ENCODE measurements around the gene DGKD.

DNA sequence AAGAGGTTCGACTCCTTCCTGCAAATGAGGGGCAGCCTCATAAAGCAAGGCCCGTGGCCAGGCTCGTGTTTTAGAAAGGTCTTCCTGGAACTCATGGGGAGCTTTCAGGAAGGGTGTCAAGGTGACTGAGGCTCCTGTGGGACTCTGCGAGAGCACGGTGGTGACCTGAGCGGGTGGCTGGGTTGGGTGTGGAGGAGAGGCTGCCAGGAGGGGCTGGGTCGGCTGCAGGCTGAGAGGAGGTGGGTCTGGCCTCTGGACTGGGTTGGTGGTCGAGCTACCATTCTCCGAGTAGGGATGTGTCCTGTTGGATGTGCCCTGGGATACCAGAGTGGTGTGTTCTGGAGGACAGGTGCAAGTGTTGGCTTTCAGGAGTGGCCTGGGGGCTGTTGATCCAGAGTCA, 86.4 kb downstream of the DGKD start:
- no peak for TF ChIP-seq EZH2 (IDR thresholded peaks at IDR 0.05; ENCODE audit: low read length, missing control alignments)
- TF ChIP-seq, protein P1, sequence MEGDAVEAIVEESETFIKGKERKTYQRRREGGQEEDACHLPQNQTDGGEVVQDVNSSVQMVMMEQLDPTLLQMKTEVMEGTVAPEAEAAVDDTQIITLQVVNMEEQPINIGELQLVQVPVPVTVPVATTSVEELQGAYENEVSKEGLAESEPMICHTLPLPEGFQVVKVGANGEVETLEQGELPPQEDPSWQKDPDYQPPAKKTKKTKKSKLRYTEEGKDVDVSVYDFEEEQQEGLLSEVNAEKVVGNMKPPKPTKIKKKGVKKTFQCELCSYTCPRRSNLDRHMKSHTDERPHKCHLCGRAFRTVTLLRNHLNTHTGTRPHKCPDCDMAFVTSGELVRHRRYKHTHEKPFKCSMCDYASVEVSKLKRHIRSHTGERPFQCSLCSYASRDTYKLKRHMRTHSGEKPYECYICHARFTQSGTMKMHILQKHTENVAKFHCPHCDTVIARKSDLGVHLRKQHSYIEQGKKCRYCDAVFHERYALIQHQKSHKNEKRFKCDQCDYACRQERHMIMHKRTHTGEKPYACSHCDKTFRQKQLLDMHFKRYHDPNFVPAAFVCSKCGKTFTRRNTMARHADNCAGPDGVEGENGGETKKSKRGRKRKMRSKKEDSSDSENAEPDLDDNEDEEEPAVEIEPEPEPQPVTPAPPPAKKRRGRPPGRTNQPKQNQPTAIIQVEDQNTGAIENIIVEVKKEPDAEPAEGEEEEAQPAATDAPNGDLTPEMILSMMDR (conservative IDR thresholded peaks at IDR 0.05 in 1 of 2, IDR thresholded peaks at IDR 0.05 in 1 of 2; ENCODE audit: low read depth in 1 of 2, low read length in 2 of 2): no peak

Data from fibroblast of lung (primary cell).